Hematopoietic multipotent progenitor cell treated with erythropoietin and hydrocortisone succinate and interleukin-3 and kit ligand, for 6 days (in vitro differentiated cells): Measurements from ENCODE around the gene VGLL4.
A peak's percentile ranks its signal among the peaks of the same experiment; 100 is the strongest.
"Not testable (repeated sequence)": the region's sequence is repeated elsewhere in the genome, so short reads cannot be mapped to it uniquely, and the experiment has no call there.

Experiments
- DNase-seq: peaks from one replicate; pipeline ENCODE4 v3.0.0-alpha.2; 2015

The VGLL4 gene

DNA sequence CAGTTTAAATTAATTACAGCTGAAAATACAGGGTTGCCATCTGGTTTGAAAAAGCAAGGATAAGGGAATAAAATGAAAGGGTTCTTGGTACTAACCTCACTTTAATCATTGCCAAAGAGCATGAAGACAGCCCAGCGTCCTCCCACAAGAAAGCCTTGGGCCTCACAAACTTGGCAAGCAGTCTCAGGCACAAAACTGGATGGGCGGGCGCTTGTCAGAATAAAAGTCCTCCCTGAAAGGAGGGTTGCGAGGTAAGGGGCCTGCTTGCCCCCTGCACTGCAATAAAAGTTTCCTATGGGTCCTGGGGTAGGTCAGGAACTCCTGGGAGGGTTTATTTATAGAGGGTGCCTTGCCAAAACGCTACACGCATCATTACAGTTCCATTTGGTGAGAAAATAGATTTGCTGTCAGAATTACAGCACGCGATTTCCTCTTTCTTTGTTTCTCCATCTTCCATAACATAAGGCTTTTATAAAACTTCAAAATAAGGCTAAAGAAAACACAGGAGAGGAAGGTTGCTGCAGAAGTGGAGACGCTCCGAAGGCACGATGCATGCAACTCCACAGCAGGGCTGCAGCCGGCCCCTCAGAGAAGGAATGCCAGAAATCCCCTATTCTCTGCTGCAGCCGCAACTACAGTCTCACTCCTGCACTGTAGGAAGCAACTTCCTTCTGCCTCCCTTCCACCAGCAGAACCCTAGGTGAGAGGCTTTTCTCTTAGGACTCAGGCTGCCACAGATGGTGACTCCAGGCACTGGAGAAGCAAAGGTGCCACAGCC, 61.3 kb downstream of the VGLL4 start:
- peak; percentile 72 for DNase-seq

DNA sequence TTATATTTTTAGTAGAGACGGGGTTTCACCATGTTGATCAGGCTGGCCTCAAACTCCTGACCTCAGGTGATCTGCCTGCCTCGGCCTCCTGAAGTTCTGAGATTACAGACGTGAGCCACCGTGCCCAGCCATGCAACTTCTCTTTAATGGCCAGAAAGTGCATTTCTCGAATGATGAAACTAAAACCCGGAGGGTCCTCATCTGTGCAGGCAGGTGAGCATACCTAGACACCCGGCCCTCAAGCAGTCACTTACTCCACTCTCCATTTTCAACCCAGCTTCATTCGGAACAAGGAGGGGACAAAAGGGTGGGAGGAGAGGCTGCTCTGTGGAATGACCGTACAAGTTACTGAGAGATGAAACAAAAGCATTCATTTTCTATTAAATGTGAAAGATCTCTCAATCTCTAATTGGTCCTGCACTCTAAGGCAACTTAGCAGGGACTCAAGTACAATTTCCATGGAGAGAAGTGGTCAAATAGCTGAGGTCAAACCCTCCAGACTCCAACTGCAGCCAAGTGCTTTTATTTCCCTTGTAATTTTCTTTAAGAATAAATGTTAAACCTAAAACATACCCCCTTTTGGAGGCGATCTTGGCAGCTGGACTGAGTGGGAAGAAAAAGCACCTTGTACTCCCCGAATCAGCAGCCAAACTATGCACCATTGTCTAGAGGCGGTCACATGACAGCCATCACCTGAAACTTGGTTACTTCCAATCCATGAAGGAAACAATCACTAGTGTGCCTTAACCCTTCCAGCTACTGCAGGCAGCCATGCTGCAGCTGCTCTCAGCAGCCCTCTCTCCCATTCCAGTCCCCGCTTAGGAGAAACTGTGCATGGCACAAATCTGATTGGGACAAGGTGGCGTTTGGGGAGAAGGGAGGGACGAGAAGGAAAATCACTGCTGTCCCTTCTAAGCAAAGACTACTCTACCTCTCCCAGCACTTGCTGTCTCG, 62.2 kb downstream of the VGLL4 start:
- DNase-seq: no peak

DNA sequence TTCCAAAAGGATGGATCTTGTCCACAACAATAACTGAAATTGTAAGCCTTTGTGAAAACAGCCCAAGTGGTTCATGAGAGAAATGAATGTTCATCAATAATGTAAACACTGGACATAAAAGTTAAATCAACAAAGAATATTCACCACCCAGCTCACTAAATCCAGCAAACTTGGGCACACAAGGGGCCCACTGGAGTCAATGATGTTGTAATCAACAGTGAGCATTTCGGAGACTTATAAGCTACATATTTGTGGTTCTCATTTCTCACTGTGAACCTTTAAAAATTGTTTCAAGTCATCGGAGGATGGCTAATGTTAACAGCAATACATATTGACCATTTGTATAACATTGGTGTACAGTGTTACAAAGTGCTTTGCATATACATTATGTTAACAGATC, 63.1 kb downstream of the VGLL4 start:
- no peak for DNase-seq

DNA sequence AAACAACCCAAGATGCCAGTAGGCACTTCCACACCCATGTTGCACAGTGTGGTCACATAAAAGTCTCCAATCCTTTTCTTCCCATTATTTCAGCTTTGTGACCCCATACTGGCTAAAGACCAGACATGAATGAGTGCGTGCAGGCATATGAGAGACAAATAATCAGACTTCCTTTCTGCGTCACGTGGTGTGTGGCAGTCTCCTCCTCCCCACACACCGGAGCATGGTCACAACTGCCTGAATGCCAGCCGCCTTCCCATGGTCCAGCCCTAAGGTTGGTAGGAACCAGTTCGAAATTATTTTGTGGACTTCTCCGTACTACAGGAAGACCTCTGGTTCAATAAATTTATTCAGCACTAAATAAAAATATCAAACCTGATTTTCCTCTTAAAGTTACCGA, 65.5 kb downstream of the VGLL4 start:
- DNase-seq: no peak

DNA sequence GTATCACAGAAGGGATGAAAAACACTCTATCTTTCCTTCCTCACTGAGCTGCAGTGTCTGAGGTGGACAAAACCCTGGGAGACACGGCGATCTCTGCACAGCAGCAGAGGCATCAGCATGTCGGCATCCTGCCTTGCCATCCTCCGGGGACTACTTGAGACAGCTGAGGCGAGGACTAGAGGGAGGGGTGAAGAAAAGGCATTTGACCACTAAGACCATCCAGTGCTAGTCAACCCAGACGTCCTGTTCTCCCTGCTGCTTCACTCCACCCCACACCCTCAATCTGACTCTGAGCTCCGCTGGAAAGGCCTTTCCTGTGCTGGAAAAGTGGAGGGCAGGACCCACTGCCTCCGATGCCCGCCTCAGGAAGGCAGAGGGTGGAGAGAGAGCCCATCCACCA, 67.3 kb downstream of the VGLL4 start:
- no peak for DNase-seq

DNA sequence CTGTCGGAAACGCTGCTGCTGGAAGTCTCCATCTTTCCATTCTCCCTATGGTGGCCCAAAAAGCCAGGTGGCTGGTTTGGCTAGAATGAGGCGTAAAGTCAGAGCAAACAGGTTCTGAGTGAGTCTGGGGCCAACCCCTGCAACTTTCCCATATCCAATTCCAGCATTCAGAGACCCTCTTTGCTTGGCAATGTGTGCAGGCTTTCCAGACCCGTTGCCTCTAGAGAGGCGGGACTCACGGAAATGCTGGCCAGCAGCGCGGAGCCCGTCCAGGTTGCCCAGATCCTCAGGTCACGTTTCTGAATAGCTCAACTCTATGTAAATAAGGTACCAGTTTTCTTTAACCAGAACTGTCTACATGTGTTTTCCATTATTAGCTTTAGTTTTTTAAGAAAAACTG, 68.0 kb downstream of the VGLL4 start:
- no peak for DNase-seq

DNA sequence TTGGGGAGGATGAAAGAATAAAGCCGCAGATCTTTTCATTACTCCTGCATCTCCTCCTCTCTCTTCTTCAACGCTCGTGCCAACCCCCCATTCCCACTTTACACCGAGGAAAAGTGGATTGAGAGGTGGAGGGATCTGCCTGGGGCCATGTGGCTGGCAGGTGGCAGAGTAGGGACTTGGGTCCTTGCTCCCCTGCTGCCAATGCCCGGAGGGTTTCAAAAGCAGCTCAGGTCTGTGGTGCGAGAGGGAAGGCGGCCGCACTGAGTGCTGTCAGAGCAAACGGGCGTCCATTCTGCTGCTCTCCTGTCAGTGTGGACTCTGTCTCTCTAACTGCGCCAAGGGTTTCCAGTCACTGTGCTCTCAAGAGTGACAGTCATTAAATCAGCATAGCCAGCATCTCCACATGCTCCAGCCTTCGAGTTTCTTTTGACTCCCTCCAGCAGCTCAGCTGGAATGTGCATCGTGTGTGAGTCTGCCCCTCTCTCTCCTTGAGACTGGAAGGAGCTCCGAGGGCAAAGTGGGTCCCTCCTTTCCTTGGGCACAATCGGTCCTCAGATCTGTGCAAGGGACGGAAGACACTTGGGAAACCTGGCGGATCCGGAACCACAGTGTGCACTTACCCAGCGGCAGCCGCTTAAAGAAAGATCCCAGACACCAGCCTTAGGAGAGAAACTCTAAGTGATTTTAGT, 68.6 kb downstream of the VGLL4 start:
- DNase-seq: no peak

DNA sequence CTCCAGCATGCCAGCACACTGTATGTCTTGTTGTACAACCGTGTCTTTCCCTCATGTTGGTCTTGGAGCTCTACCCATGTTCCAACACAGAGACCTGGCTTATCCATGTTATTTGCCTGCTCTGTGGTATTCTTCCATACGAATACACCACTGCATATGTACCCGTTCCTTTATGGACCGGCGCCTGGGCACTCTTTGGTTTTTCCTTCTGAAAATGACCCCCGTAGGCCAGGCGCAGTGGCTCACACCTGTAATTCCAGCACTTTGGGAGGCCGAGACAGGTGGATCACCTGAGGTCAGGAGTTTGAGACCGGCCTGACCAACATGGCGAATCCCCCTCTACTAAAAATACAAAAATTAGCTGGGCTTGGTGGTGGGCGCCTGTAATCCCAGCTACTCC, 71.1 kb downstream of the VGLL4 start:
- DNase-seq: not testable (repeated sequence)

DNA sequence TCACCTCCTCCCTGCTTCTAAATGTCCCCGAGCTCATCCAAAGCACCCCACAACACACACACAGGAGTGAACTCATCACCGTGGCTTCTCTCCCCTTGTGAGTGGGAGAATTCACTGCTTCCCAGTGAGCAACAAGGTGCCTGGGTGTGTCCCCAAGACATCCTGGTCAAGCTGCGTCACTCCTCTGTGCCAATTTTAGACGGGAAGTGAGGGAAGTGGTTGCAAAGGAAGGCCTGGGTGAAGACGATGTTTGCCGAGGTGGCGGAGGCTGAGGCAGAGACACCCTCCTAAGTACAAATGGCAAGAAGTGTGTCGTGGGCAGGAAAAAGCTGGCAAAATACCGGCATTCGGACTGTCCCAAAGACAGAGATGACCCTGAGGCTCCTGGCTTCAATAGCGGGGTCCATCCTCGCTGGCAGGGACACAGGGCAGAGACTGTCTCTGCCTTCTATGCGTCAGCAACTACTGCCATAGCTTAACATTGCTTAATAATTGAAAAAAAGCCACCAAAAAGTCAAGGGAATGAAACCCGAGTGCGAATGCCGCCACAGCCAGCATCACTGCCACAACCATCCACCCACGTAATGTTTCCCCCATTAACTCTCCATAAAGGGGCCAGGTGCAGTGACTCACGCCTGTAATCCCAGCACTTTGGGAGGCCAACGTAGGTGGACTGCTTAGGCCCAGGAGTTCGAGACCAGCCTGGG, 72.8 kb downstream of the VGLL4 start:
- DNase-seq: no peak

DNA sequence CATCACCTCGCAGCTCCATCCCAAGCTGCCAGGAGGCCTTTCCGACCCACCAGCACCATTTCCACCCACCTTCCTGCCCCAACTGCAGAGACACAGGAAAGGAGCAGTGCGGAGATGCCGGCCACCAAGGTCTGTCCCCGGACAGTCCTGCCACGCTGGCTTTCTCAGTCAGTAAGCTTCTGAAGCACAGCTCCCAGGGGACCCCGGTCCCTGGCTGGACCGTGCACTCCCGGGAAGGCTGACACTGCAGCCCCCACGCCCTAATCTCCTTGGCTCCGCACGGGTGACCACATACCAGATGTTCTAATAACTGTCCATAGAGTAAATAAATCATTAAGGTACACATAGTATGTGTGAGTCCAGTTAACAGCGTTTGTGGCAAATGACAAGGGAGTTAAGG, 73.5 kb downstream of the VGLL4 start:
- no peak for DNase-seq

DNA sequence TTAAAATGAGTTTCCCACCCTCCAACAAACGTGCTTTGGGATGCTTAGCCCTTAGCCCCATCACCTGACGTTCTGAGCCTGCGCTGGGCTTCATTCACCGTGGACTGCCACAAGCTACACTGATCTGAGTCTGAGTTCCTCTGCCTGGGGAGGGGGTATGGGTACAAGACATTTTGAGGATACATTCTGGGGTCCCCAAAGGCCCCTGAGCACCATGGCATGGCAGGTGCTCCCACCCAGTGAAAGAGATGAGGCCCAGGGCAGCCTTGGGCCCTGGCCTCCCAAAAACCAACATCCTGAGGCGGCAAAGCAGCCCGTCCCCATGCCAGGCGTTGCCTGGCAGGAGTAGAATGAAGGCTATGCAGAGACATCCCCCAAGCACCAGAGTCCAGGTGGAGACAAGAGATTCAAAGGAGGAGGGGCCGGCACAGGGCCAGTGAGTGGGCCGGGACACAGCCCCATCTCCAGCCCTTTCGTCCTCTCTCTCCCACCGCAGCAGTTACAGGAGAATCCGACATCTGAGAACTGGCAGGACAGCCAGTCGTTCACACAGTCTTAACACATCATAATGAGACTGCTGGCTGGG, 74.5 kb downstream of the VGLL4 start:
- no peak for DNase-seq

DNA sequence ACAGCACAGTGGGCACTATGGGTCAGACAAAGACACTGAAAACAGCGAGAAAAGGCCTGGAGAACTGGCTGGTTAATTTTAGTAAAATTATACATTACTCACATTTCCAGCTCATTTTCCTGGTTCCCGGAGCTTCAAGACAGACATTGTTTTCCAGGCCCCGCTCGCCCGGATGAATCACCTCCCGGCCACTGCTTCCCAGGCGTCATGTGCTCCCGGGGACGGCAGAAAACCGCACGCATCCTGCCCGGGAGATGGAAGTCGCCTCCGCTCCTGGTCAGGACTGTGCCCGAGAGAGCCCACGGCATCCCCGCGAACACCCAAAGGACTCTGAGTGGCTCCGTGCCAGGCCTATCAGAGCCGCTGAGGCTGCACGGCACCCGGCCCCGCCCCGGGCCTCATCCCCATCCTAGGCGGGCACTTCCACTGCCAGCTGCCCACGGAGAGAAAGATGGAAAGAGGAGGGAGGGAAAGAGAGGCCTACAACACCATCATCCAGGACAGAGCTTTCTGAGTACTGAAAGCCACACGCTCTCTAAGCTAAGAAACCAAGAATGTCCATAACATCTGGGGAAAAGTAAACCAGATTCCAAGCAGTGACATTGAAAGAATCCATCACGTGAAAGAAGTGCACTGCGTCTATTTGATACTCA, 75.1 kb downstream of the VGLL4 start:
- no peak for DNase-seq

DNA sequence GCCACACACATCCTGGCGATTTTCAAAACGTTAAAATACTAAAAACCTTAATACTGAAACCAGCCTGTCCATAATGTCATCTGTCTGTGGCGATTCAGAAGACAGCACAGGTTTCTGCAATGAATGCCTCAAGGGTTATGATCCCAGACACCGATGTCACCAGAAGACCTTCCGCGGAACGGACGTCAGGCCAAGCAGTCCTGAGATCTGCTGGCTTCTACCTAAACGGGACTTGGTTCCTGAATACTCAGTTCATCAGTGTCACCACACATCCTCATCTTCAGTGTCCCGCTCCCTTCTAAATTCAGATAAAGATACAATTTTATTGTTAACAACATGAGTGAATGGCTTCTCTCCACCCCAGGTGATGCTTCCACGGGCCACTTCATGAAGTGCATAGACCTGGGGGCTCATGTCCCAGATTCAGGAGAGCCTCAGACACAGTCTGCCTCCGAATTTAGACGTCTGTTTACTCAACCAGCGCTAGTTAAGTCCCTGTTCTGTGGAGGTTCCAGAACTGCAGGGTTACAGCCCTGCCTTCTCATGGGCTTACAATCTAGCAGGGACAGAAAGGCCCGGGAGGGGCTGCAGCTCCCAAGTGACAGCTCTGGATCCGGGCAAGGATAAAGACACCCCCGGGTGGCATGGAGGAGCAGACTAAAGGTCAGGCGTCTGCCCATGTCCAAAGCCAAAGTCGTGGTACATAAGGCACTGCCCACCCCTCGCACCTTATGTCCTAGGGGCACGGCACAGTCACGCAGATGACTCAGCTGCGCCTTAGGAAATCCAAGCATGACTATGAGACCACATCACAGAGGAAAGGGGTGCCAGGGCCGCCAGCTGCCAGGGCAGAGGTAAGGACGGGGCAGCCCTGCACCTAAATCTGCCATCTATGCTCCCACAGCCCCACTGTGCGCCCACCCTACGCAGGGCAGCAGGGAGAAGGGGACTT, 75.9 kb downstream of the VGLL4 start:
- DNase-seq: no peak

DNA sequence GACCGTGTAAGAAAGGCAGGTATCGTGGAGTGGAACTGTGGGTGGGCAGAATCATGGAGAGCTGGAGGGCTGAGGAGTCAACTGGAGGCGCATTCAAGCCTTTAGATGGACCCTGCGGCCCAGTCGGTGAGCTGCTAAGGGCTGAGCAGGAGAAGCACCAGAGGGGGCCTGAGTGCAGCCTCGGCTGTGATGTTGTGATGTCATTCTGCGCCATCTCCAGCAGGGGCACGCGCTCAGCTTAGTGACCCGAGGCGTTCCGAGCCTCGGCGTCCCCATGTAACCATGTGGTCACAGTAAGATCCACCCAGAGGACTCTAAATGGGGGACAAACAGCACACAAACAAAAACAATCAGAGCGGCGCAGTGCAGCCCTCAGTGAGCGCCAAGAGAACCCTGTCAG, 76.8 kb downstream of the VGLL4 start:
- peak; percentile 14 for DNase-seq

DNA sequence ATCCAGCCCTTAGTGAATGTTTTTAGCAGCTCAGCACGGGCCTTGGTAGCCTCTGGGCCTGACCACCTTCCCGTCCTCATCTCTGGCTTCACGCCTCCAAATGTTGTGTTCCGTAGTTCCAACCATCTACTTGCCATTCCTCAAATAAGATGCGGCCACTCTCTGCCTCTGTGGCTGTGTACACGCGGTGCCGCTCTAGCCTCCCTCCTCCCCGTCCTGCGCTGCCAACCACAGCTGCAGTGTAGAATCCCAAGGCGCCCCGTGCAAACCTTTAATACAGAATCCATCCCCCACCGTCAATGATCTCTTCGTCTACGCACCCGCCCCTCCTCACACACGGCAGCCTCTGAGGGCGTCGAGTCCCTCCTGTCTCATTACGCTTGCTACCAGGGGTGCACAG, 77.2 kb downstream of the VGLL4 start:
- no peak for DNase-seq

DNA sequence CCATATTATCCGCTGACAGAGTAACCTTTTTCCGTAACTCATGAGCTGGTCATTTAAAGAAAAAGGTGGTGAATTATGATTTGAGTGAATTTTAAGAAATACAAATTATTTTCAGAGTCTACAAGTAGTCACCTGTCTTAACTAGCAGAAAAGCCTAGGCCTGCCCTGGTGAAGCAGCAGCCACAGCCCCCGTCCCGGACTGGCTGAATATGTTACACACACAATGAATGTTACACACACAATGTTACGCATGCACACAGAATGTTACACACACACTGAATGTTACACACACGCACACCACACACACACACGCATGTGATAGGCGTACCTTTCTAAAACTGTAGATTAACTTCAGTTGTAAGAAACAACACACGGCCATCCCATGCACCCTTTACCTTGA, 77.8 kb downstream of the VGLL4 start:
- no peak for DNase-seq

DNA sequence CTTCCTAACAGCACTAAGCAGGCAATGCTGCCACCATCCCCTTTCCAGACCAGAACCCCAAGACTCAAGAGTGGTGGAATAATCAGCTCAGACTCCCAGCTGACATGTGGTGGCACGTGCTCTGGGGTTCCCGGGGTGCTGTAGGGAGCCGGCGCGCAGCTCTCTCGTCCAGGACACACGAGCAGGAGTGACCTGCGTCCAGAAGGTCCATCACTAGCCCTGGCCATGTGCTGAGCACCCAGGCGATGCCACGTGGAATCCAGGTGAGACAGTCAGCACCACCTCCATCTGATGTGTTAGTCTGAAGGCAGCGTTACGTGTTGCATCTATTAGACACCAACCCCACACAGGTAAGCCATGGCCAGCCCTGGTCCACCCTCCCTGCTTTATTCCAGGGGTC, 78.2 kb downstream of the VGLL4 start:
- no peak for DNase-seq

DNA sequence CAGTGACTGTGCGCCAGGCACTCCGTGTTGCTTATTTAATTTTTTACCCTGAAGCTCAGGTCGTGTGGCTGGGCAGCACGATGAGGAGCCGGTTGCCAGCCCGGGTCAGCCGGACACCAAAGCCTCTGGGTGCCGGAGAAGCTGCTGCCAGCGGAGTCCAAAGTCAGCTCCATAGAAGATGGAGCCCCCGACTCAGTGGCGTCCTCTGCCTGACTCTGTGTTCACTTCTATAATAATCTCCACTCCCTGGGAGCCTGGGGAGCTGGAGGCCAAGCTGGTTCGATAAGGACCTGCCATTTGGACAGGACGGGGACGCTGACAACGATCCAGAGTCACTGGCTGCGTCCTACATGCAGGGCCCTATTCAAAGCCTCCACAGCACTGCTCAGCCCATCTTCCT, 78.6 kb downstream of the VGLL4 start:
- no peak for DNase-seq

DNA sequence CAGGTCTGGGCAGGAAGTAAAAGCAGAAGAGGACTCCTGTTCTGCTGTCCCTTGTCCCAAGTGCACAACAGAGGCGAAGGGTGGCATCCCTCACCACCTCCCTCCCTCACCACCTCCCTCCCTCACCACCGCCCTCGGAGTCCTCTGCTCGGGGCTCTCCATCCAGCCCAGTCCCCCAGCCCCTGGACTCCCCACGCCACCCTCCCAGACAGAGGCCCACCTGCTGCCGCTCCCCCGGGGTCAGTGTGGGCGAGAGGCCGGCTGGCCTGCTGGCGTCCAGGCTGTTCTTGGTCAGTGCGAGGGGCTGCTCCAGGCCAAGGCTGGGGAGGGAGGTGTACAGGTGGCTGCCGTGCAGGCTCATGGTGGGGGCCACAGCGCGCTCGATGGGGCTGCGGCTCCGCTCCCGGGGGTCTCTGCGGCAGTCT, 79.1 kb downstream of the VGLL4 start:
- DNase-seq: no peak

DNA sequence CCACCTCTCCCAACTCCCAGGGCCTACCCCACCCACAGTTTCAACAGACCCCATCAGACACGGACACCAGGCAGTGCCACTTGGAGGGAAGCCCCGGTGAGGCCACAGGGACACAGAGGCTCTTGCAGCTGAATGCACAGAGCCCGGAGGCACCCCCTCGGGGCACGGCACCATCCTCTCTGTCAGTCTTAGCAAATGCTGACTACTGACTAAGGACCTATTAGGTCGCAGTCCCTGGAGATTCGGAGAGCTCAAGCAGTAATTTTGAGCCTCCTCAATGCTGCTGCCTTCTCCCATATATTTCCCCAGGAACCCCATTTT, 79.9 kb downstream of the VGLL4 start:
- no peak for DNase-seq
